K562 (cell line): Measurements from ENCODE around the gene ATRNL1. TPM values are rescaled to one million over a fixed set of nuclear protein-coding genes. Genes with fewer than 3 reads are reported as not detected.

Experiments
- ATAC-seq: fragments of 200-7000 bp; cut with Tn5 transposase; 3 replicates; pipeline ENCODE4 v1.9.1; 2020; ENCODE audit warnings: moderate library complexity
- BruUV-seq: library from RNA; stranded (reverse); fragments of 400-500 nt; replicated peaks from 2 replicates; lab custom pipeline; 2021; lab: Mats Ljungman, UMichigan
- CTCF ChIA-PET: fragments of 300-600 bp; formaldehyde crosslinking; extraction: SDS; loops from one replicate; lab custom pipeline; 2021; ENCODE audit warnings: low intra/inter-chr PET ratio; lab: Yijun Ruan, JAX
- POLR2A ChIA-PET: fragments of 300-600, 350-650 bp; sonication (Branson Sonifier 250); formaldehyde crosslinking; extraction: SDS; loops from one replicate; lab custom pipeline; 2021; ENCODE audit warnings: antibody characterized with exemption, inconsistent platforms; lab: Yijun Ruan, JAX
- DNase-seq, 4 experiments: peaks; one replicate each; pipeline versions ENCODE4 v3.0.0 to v3.0.0-alpha.2; 2011 to 2018; ENCODE audit warnings: low spot score in 3 of 4, mixed read lengths in 3 of 4; ENCODE audit errors: extremely low read depth in 1 of 4
- FAIRE-seq: peaks from 2 replicates; lab custom pipeline; 2011; peaks lifted over from hg19 to GRCh38; lab: Jason Lieb, UNC
- H2AFZ ChIP-seq: 2 replicates; pipeline ENCODE4 v1.6.0; 2011; ENCODE audit warnings: low read depth, low read length, control low read depth, inconsistent platforms
- H3K27ac ChIP-seq: fragments of 200-600 bp; 3 replicates; pipeline ENCODE4 v1.8.0; 2011; ENCODE audit warnings: low read depth, mild to moderate bottlenecking, control low read depth, inconsistent platforms, low read length, moderate library complexity, mixed read lengths; ENCODE audit errors: extremely low read depth
- H3K27me3 ChIP-seq, 2 experiments: fragments of 300-600 bp in 1 of 2; 2 replicates in 1 of 2; 3 replicates in 1 of 2; pipeline versions ENCODE4 v1.6.0 to v1.8.0; 2011; ENCODE audit warnings: inconsistent platforms in 2 of 2, low read length in 2 of 2, mild to moderate bottlenecking in 1 of 2, mixed read lengths in 1 of 2, moderate library complexity in 1 of 2; ENCODE audit not compliant: control insufficient read depth in 2 of 2, insufficient read depth in 2 of 2
- H3K36me3 ChIP-seq: fragments of 300-600 bp; 3 replicates; pipeline ENCODE4 v1.8.0; 2011; ENCODE audit warnings: mild to moderate bottlenecking, low read length, inconsistent platforms; ENCODE audit not compliant: control insufficient read depth, insufficient read depth
- H3K4me1 ChIP-seq, 2 experiments: fragments of 200-600 bp in 1 of 2; replicated peaks in 1 of 2; 2 replicates in 1 of 2; 3 replicates in 1 of 2; pipeline versions ENCODE4 v1.5.1 to v1.8.0; 2011; ENCODE audit warnings: inconsistent platforms in 2 of 2, low read length in 2 of 2, mild to moderate bottlenecking in 1 of 2, mixed read lengths in 1 of 2, moderate library complexity in 1 of 2; ENCODE audit not compliant: control insufficient read depth in 2 of 2, insufficient read depth in 2 of 2
- H3K4me2 ChIP-seq: 2 replicates; pipeline ENCODE4 v1.6.1; 2011; ENCODE audit warnings: low read length, control low read depth, inconsistent platforms, mixed read lengths; ENCODE audit not compliant: insufficient read depth
- H3K4me3 ChIP-seq: fragments of 200-600 bp; sonication (generic), shearing (Covaris generic); 2 replicates; pipeline ENCODE4 v1.5.1; 2016; ENCODE audit warnings: control low read depth, inconsistent platforms
- H3K79me2 ChIP-seq: fragments of 200-600 bp; 3 replicates; pipeline ENCODE4 v1.8.0; 2011; ENCODE audit warnings: low read length, inconsistent platforms; ENCODE audit not compliant: control insufficient read depth, insufficient read depth
- H3K9ac ChIP-seq, 2 experiments: 2 replicates each; pipeline versions ENCODE4 v1.6.0 to v1.6.1; 2011; ENCODE audit warnings: low read depth in 2 of 2, low read length in 2 of 2, control low read depth in 1 of 2, inconsistent platforms in 1 of 2, mild to moderate bottlenecking in 1 of 2, mixed read lengths in 1 of 2; ENCODE audit not compliant: insufficient read depth in 1 of 2
- H3K9me1 ChIP-seq: one replicate; pipeline ENCODE4 v1.6.0; 2011; ENCODE audit warnings: inconsistent platforms, mild to moderate bottlenecking, low read length, moderate library complexity; ENCODE audit not compliant: control insufficient read depth, insufficient read depth
- H3K9me3 ChIP-seq: replicated peaks from 2 replicates; pipeline ENCODE4 v1.5.1; 2011; ENCODE audit warnings: low read depth, low read length, inconsistent platforms; ENCODE audit not compliant: control insufficient read depth, insufficient read depth
- H4K20me1 ChIP-seq: replicated peaks from 2 replicates; pipeline ENCODE4 v1.6.1; 2011; ENCODE audit warnings: low read length, inconsistent platforms, mixed read lengths; ENCODE audit not compliant: control insufficient read depth, insufficient read depth
- ATF2 ChIP-seq: sonication (generic); formaldehyde crosslinking; IDR thresholded peaks from 2 replicates; pipeline ENCODE4 v1.8.1; 2022; ENCODE audit warnings: missing genetic modification reagents
- CEBPB ChIP-seq: fragments of 450-650 bp; IDR thresholded peaks from 2 replicates; pipeline ENCODE4 v1.6.1; 2016; ENCODE audit warnings: missing genetic modification characterization, missing compliant biosample characterization
- DNMT1 ChIP-seq: fragments of 450-650 bp; IDR thresholded peaks from 2 replicates; pipeline ENCODE4 v1.6.1; 2016; ENCODE audit warnings: antibody characterized with exemption, mild to moderate bottlenecking
- HMGN3 ChIP-seq: IDR thresholded peaks from 2 replicates; pipeline ENCODE4 v1.6.1; 2011; ENCODE audit warnings: borderline replicate concordance, low read depth, mild to moderate bottlenecking, mixed read lengths, low read length; ENCODE audit not compliant: insufficient read length; ENCODE audit errors: extremely low read depth
- KHSRP ChIP-seq: fragments of 450-650 bp; IDR thresholded peaks from 2 replicates; pipeline ENCODE4 v1.6.1; 2017
- RBM14 ChIP-seq: fragments of 200-400 bp; formaldehyde crosslinking; IDR thresholded peaks from 2 replicates; pipeline ENCODE4 v1.6.1; 2018; ENCODE audit warnings: low read depth, mild to moderate bottlenecking, low read length, moderate library complexity, borderline replicate concordance; ENCODE audit not compliant: insufficient read depth
- SMAD1 ChIP-seq: fragments of 150-350 bp; IDR thresholded peaks from 2 replicates; pipeline ENCODE4 v1.6.1; 2014; ENCODE audit warnings: low read length, low read depth; ENCODE audit not compliant: partially characterized antibody
- STAG1 ChIP-seq: sonication (generic); formaldehyde crosslinking; IDR thresholded peaks from 2 replicates; pipeline ENCODE4 v1.5.0; 2020; ENCODE audit warnings: missing genetic modification reagents, borderline replicate concordance
- ZNF263 ChIP-seq: sonication (generic); formaldehyde crosslinking; IDR thresholded peaks from 2 replicates; pipeline ENCODE4 v1.8.0; 2022; ENCODE audit warnings: mild to moderate bottlenecking, missing genetic modification reagents, borderline replicate concordance
- WGBS: fragments of 100-300 bp; shearing (Covaris generic); methylation state at CpG from one replicate; pipeline ENCODE4 v1.1.6; 2016; ENCODE audit warnings: low coverage, mixed read lengths; ENCODE audit not compliant: insufficient coverage; ENCODE audit errors: missing lambda C conversion rate; 5-methylcytosine and 5-hydroxymethylcytosine counted together
- in situ Hi-C: fragments of 300-500 bp; cut with MboI; formaldehyde crosslinking; loops from 4 replicates; pipeline ENCODE4 v1.15.0; 2018; ENCODE audit warnings: inconsistent platforms, mixed read lengths
- intact Hi-C: fragments of 100-400 bp; cut with micrococcal nuclease; formaldehyde crosslinking; loops from 2 replicates; pipeline ENCODE4 v1.14.2; 2022
- polyA plus RNA-seq, 8 experiments: library from polyadenylated mRNA; depleted of rRNA in 4 of 8; stranded (reverse) in 5 of 8; unstranded in 3 of 8; fragments of >200 nt; fragmentation: Nextera tagmentation in 2 of 8; fragmentation: Illumina TruSeq in 1 of 8; extraction: Ambion mirVana in 2 of 8; extraction: Trizol in 1 of 8; gene quantifications; 2 replicates each; pipeline versions ENCODE4 v1.2.1 to v1.2.3, GENCODE V29; 2011 to 2014; ENCODE audit warnings: inconsistent platforms in 1 of 8, missing spikeins in 1 of 8
- total RNA-seq, 7 experiments: library from RNA; depleted of rRNA in 6 of 7; stranded (reverse); fragments of >200 nt in 6 of 7; fragmentation: Illumina TruSeq in 2 of 7; extraction: Trizol in 2 of 7; gene quantifications; 2 replicates each; pipeline versions ENCODE4 v1.2.1 to v1.2.3, GENCODE V29; 2011 to 2021; ENCODE audit warnings: low replicate concordance in 1 of 7
- TF ChIP-seq, protein P1 (sequence below): fragments of 200-600 bp; sonication (generic); IDR thresholded peaks from one replicate; pipeline ENCODE4 v1.6.1; 2012; ENCODE audit warnings: mild to moderate bottlenecking, low read depth, low read length, inconsistent platforms

The ATRNL1 gene
- total and polyA plus RNA-seq, 9 of the 15 experiments (the other 6 are each of a cell fraction or from before 2014, with no cell fraction given): 0.18 TPM; not detected in 8

- 0% methylated on average over 2 of the region's 2 CpGs for whole genome bisulfite sequencing
- CTCF ChIA-PET: no interaction called here
- TF ChIP-seq HMGN3: no peak
- TF ChIP-seq ATF2 (CRISPR knock-in tag): no peak
- no peak for TF ChIP-seq SMAD1
- no peak for TF ChIP-seq CEBPB (tag)
- no peak for TF ChIP-seq KHSRP
- TF ChIP-seq ZNF263 (CRISPR knock-in tag): no peak
- no peak for TF ChIP-seq DNMT1
- TF ChIP-seq STAG1 (CRISPR knock-in tag): no peak
- TF ChIP-seq, protein P1, sequence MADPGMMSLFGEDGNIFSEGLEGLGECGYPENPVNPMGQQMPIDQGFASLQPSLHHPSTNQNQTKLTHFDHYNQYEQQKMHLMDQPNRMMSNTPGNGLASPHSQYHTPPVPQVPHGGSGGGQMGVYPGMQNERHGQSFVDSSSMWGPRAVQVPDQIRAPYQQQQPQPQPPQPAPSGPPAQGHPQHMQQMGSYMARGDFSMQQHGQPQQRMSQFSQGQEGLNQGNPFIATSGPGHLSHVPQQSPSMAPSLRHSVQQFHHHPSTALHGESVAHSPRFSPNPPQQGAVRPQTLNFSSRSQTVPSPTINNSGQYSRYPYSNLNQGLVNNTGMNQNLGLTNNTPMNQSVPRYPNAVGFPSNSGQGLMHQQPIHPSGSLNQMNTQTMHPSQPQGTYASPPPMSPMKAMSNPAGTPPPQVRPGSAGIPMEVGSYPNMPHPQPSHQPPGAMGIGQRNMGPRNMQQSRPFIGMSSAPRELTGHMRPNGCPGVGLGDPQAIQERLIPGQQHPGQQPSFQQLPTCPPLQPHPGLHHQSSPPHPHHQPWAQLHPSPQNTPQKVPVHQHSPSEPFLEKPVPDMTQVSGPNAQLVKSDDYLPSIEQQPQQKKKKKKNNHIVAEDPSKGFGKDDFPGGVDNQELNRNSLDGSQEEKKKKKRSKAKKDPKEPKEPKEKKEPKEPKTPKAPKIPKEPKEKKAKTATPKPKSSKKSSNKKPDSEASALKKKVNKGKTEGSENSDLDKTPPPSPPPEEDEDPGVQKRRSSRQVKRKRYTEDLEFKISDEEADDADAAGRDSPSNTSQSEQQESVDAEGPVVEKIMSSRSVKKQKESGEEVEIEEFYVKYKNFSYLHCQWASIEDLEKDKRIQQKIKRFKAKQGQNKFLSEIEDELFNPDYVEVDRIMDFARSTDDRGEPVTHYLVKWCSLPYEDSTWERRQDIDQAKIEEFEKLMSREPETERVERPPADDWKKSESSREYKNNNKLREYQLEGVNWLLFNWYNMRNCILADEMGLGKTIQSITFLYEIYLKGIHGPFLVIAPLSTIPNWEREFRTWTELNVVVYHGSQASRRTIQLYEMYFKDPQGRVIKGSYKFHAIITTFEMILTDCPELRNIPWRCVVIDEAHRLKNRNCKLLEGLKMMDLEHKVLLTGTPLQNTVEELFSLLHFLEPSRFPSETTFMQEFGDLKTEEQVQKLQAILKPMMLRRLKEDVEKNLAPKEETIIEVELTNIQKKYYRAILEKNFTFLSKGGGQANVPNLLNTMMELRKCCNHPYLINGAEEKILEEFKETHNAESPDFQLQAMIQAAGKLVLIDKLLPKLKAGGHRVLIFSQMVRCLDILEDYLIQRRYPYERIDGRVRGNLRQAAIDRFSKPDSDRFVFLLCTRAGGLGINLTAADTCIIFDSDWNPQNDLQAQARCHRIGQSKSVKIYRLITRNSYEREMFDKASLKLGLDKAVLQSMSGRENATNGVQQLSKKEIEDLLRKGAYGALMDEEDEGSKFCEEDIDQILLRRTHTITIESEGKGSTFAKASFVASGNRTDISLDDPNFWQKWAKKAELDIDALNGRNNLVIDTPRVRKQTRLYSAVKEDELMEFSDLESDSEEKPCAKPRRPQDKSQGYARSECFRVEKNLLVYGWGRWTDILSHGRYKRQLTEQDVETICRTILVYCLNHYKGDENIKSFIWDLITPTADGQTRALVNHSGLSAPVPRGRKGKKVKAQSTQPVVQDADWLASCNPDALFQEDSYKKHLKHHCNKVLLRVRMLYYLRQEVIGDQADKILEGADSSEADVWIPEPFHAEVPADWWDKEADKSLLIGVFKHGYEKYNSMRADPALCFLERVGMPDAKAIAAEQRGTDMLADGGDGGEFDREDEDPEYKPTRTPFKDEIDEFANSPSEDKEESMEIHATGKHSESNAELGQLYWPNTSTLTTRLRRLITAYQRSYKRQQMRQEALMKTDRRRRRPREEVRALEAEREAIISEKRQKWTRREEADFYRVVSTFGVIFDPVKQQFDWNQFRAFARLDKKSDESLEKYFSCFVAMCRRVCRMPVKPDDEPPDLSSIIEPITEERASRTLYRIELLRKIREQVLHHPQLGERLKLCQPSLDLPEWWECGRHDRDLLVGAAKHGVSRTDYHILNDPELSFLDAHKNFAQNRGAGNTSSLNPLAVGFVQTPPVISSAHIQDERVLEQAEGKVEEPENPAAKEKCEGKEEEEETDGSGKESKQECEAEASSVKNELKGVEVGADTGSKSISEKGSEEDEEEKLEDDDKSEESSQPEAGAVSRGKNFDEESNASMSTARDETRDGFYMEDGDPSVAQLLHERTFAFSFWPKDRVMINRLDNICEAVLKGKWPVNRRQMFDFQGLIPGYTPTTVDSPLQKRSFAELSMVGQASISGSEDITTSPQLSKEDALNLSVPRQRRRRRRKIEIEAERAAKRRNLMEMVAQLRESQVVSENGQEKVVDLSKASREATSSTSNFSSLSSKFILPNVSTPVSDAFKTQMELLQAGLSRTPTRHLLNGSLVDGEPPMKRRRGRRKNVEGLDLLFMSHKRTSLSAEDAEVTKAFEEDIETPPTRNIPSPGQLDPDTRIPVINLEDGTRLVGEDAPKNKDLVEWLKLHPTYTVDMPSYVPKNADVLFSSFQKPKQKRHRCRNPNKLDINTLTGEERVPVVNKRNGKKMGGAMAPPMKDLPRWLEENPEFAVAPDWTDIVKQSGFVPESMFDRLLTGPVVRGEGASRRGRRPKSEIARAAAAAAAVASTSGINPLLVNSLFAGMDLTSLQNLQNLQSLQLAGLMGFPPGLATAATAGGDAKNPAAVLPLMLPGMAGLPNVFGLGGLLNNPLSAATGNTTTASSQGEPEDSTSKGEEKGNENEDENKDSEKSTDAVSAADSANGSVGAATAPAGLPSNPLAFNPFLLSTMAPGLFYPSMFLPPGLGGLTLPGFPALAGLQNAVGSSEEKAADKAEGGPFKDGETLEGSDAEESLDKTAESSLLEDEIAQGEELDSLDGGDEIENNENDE: no peak
- TF ChIP-seq RBM14: no peak
These were observed 572.4 kb downstream of the ATRNL1 start for GRCh38 chr10:115665549-115665948.

More at GRCh38 chr10:115665549-115665948, 572.4 kb downstream of the ATRNL1 start:
- no peaks in the 10 kb centered on the region for H3K9me3 ChIP-seq
- no peak overlapping the region for H3K4me3 ChIP-seq
- H3K27me3 ChIP-seq: no peaks in the 10 kb centered on the region
- no peaks in the 10 kb centered on the region for H4K20me1 ChIP-seq
- H3K4me1 ChIP-seq: no peaks in the 10 kb centered on the region
- POLR2A ChIA-PET: no interaction called here
- ATAC-seq: no peak
- no peak overlapping the region for H3K9ac ChIP-seq
- H3K36me3 ChIP-seq: no peaks in the 10 kb centered on the region
- no peak overlapping the region for H3K4me2 ChIP-seq
- H3K9me1 ChIP-seq: no peaks in the 10 kb centered on the region
- H3K79me2 ChIP-seq: no peaks in the 10 kb centered on the region
- no peak for FAIRE-seq
- H3K27ac ChIP-seq: no peak overlapping the region
- intact Hi-C loops: no loop called here
- no peak for DNase-seq
- no TSS peak for BruUV-seq
- in situ Hi-C loops: no loop called here
- no peak overlapping the region for H2AFZ ChIP-seq
